GM19035 (cell line): ENCODE data around the gene CCT8L2.
"Not testable (repeated sequence)": the region's sequence is repeated elsewhere in the genome, so short reads cannot be mapped to it uniquely, and the experiment has no call there.

ENCODE experiments used
- ATAC-seq: cut with Tn5 transposase; IDR thresholded peaks from one replicate; pipeline ENCODE4 v1.9.1; 2021; ENCODE audit not compliant: unreplicated experiment

The CCT8L2 gene, protein sequence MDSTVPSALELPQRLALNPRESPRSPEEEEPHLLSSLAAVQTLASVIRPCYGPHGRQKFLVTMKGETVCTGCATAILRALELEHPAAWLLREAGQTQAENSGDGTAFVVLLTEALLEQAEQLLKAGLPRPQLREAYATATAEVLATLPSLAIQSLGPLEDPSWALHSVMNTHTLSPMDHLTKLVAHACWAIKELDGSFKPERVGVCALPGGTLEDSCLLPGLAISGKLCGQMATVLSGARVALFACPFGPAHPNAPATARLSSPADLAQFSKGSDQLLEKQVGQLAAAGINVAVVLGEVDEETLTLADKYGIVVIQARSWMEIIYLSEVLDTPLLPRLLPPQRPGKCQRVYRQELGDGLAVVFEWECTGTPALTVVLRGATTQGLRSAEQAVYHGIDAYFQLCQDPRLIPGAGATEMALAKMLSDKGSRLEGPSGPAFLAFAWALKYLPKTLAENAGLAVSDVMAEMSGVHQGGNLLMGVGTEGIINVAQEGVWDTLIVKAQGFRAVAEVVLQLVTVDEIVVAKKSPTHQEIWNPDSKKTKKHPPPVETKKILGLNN

DNA sequence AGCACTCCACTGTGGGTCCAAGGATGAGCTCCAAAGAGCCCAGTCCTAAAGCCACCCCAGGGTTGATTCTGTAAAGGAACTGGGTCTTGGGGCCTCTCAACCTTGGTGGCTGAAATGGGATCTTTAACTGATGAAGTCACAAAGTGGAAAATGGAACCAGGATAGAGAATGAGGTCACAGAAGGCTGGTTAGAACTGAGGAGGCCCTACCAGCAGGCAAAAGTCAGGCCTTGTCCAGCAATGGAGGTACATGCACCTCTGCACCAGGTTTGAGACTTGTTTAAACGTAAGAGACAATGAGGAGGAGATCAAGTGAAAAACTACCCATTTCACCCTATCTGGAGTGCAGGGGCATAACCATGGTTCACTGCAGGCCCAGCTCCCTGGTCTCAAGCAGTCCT lies at the start of gene CCT8L2:
Gene CCT8L2 (minus strand): TSS at position 101 of the 400 bp plus-strand sequence. CDS start 260 bp downstream, outside the sequence.
- not testable (repeated sequence) for ATAC-seq

DNA sequence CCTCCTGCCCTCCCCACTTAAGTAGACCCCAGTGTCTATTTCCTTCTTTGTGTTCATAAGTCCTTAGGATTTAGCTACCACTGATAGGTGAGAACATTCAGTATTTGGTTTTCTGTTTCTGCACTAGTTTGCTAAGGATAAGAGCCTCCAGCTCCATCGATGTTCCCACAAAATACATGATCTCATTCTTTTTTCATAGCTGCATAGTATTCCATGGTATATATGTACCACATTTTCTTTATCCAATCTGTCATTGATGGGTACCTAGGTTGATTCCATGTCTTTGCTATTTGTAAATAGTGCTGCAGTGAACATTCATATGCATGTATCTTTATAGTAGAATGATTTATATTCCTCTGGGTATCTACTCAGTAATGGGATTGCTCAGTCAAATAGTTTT lies 42.8 kb upstream of the CCT8L2 start:
- not testable (repeated sequence) for ATAC-seq

DNA sequence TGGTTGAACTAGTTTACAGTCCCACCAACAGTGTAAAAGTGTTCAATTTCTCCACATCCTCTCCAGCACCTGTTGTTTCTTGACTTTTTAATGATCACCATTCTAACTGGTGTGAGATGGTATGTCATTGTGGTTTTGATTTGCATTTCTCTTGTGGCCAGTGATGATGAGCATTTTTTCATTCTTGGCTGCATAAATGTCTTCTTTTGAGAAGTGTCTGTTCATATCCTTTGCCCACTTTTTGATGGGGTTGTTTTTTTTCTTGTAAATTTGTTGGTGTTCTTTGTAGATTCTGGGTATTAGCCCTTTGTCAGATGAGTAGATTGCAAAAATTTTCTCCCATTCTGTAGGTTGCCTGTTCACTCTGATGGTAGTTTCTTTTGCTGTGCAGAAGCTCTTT lies 41.5 kb upstream of the CCT8L2 start:
- not testable (repeated sequence) for ATAC-seq

DNA sequence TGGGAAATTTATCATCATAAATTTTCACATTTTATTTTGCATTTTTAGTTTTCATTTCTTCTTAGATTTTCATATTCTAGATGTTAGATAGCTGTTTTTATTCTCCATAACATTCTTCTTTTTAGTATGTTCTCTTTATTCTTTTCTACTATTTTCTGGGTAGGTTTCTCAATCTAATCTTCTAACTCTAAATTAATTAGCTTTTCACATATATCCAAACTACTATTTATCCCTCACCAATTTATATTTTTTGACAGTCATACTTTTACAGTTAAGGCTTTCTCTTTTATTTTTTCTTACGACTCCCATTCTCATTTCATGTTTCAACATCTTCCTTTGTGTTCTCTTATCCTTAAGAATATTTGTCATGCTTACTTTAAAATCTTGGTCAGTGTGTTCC lies 35.9 kb upstream of the CCT8L2 start:
- ATAC-seq, result not testable (repeated sequence)

DNA sequence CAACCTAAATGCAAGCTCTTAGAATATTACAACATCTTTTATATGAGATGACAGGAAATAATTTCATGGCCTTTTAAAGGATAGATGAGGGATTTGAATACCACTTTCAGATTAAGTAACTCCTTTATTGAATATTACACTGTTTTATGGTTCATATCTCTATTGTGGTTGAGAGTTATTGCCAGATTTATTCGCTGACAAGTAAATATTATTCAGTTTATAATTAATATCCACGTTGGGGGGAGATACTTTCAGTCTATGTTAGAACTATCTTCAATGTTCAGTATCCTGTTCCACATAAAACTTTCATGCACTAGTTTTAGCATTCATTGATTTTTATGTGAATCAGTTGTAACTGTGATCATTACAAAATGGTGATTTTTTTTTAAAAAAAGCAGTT lies 32.4 kb upstream of the CCT8L2 start:
- not testable (repeated sequence) for ATAC-seq

DNA sequence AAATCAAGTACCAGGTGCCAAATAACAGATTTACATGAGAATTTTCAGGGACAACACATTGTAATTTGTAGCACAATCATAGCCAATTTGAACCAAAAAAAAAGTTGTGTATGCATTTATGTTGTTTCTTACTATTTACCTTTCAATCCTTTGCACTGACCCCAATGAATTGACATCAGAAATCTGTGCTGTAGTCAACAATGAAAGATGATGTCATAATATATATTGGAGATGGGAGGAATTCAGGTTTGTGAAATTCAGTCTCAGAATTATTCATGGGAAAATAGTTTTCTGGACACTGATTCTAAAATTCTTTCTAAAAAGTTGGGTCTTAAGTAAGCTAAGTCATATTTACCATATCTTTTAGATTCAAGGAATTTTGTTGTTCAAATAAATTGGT lies 31.0 kb upstream of the CCT8L2 start:
- ATAC-seq, result not testable (repeated sequence)

DNA sequence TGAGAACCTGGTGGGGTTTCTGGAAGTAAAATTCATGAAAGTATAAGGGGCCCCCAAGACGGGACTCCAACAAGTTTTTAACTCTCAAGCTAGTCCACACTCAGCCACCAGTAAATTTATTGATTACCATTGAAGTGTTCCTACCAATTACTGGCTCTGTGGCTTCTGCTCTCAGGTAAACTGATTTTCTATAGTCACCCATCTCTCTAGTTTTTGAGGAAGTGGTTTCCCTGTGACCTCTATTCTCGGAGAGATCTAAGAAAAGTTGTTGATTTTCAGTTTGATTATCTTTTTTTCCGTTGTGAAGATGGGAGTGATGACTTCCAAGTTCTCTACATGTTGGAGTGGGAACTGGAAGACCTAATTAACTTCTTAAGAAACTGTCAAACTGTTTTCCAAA lies 24.9 kb upstream of the CCT8L2 start:
- not testable (repeated sequence) for ATAC-seq

DNA sequence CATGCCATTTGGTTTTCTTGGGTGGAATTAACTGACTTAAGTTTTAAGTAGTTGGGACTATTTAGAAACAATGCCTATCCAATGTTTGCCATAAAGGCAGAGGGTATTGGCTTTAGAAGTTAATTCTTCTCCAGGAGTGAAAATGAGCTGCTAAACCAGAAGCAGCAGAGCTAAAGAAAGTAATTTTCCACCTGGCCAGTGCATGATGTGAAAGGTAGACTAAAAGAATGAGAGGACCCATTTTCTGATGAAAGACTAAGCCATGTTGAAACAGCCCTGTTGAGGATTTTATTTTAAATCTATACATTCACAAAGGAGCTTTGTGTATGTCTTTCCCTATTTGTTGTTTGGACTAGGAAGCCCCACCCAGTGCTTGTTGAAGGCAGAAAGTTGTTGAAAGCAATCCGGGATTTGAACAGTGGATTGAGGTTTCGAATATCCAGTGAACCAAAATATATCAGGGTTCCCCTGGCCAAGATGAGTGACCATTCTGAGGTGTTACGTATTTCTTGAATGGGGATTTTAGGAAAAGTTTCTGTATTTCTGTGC lies 23.9 kb upstream of the CCT8L2 start:
- not testable (repeated sequence) for ATAC-seq

DNA sequence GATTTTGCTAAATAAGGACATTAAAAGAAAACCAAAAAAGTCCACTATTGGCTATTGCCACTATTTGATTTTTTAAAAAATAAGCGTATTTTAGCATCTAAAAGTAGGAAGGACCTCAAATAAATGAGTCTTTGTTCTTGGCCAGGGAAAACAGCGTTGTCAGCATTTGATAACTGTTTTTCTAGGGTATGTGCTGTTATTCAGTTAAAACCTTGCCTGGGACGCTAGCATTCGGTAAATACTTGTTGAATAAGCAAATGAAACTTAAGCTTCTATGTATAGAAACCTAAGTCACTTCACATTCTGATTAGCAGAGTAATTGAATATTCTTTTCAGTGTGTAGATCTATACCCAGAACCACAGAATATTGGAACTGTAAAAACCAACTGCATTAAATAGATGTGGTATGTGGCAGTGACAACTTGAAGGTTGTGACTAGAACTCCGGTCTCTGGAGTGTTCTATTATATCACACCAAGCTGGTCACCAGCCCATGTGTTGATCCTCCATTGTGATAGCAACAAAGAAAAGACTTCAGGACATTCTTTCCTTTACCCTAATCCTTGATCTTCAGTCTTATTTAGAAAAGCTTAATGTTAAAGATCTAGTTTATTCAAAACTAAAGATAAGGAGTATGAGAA lies 23.1 kb upstream of the CCT8L2 start:
- not testable (repeated sequence) for ATAC-seq

DNA sequence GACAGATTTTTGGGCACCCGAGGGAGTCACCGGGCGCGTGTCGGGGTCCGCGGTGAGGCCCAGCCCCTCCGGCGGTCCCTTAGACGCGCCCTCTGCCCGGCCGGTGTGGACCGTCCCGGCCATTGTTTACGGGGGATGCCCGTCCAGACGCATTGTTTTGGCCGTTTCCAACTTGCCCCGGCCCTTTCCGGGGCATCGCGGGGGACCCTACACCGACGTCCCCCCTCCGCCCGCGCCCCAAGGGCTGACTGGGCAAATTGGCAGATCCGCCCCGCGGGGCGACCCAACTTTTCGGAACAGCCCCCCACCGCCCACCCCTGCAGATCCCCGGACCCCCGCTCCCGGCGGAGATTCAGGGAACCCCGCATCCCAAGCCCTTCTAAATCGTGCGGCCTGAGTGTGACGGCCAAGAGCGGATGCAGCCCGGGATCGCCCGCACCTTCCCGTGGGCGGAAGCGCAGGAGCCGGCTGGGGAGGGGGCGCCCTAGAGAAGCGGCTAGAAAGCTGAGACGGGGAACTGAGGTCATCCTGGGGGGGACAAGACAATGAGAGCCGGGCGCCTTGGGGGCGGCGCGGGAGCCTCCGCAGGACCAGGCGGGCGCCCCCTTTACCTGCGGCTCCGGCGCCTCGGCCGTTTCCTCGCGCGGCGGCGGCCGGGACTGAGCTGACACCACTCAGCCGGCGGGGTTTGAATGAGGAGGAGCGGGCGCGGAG lies 17.1 kb upstream of the CCT8L2 start:
- ATAC-seq, result no peak

DNA sequence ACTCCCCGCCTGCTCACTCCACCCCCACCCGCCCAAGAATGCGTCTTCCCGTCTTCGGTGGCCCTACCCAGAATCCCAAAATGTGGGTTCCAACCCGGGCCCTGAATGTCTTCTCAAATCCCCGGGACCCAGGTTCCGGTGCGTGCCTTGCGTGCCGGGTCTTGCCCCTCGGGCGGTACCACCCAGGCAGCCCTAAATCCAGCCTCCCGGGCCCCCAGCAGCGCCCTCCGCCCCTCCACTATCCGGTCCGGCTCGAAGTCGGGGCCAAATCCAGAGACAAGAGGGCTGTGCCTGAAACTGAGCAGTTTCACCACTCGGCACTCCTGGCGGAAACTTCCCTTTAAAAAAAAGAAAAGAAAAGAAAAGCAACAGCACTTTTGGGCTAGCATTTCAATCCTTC lies 16.3 kb upstream of the CCT8L2 start:
- ATAC-seq, result no peak

DNA sequence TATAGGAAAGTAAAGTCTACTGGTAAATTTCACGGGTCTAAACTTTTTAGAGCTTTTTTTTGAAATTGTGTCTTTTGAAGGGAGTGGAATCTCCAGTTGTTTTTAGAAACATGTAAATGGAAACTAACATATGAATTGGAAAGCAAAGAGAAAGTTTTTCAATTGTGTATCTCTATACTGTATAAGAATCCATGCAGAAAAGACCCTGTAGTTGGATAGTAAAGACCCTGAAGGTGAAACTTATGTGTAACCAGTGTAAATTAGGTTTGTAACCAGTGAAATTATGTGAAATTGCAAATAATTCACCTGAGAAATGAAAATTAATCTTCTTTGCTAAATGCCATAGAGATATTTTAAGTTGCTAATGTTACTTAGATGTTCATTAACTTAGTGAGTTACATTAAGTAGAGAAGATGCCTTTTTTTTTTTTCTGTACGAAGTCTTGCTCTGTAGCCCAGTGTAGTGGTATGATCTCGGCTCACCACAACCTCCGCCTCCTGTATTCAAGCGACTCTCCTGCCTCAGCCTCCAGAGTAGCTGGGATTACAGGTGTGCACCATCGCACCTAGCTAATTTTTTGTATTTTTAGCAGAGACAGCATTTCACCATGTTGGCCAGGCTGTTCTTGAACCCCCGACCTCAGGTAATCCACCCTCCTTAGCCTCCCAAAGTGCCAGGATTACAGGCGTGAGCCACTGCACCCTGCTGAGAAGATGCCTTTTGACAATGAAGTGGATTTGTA lies 11.8 kb upstream of the CCT8L2 start:
- not testable (repeated sequence) for ATAC-seq

DNA sequence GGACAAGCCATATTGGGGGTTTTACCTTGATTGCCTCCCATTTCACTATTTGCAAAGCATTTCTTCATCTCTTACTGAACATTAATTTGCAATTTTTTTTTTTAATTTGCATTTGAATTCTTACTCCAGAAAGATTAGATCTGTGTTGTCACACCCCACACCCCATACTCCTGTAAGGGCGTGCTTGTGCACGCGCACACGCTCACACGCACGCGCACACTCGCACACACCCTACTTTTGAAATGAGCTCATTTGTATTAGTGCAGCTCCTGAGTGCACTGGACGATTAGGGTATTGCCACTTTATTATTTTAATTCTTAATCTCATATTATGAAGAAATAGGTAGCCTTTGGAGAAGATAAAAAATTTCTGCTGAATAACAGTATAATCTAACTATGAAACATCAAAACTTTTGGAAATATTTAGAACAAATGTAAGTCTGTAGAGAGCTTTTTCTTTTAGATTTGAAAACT lies 11.2 kb upstream of the CCT8L2 start:
- ATAC-seq, result not testable (repeated sequence)

DNA sequence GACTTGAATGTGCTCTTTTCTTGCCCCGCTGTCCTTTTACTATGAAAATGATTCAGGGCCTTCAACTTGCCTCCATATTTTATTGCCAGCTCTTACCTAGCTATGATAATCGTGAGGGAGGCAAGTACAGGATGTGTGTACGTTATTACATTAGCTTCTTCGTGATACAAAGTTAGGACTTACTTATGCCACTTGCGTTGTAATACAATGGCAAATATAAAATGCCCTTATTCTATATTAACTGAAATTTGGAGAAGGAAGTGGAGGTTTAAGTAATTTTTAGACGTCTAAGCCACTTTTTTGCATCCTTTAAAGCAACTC lies 10.8 kb upstream of the CCT8L2 start:
- no peak for ATAC-seq

DNA sequence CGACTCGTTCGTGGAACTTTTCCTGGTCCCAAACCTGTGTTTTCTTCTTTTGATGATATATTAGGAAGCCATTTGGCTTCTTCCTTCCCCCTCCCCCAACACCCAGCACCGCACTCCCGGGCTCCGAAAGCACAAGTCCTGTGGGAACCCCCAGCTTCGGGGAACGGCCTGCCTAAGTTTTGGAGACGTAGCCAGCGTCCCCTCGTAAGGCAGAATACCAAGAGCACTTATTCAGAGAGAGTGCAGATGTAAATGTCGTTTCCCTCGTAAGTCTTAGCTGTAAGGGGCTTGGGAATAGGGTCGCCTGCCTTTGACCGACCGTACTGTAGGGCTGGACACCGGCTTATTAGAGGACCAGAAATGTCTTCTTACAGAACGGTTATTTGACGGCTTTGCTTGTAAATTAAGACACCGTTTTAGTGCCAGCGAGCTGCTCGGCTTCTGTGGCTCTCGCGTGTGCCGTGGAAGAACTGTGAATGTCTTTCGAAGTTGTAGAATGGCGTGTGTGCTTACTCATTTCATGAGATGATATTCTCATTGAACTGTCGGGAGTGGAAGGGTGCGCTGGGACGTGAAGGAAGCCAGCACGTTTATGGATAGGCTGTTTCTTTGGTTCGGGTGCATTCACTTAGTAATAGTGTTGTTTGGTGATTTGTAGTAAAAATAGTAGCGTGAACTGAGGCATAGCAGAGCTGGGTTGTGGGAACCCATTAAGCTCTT lies 10.3 kb upstream of the CCT8L2 start:
- not testable (repeated sequence) for ATAC-seq

DNA sequence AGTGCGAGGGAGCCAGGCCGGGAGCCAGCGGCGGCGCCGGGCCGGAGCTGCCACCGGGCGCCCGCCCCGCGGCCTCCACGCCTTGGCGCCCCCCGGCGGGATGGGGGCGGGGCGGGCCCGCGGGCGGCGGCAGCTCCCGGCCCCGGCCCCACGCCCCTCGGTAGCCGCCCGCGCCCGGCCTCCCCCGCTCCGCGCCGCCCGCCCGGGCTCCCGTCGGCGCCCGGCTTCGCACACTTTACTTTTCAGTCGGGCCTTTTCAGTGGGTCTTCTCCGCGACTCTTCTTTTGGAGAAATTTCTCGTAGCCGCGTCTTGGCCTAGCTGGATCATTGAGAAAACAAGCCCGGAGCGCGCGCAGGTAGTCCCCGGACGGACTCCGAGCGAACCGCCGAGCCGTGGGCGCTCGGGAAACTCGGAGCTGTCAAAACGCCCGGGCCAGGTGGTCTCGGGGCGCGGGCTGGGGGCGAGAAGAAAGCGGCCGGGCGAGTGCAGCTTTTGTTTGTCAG lies 9.7 kb upstream of the CCT8L2 start:
- ATAC-seq, result not testable (repeated sequence)

DNA sequence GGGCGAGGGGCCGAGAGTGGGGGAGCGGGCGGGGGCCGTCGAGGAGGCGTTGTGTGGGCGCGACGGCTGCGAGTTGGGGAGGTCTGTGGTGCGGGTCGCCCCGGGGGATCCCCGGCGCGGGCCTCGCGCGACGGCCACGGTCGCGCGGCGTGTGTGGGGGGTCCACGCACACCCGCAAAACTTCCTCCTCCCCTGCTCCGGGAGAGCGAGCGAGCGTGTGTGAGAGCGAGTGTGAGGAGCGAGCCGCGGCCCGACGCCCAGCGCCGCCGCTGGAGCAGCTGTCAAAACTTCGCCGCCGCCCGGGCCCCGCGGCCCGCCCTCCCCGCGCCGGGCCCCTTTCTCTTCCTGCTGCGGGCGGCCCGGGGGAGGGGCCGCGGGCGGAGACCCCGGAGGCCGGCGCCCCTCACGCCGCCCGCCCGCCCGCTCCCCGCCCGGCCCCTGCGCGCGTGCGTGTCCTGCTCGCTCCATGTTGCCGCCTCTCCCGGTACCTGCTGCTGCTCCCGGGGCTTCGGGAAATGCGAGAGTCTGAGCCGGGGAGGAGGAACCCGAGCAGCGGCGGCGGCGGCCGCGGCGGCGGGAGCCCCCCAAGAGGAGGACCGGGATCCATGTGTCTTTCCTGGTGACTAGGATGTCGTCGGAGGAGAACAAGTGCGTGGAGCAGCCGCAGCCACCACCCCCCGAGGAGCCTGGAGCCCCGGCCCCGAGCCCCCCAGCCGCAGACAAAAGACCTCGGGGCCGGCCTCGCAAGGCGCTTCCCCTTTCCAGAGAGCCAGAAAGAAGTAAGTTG lies 9.0 kb upstream of the CCT8L2 start:
- no peak for ATAC-seq

DNA sequence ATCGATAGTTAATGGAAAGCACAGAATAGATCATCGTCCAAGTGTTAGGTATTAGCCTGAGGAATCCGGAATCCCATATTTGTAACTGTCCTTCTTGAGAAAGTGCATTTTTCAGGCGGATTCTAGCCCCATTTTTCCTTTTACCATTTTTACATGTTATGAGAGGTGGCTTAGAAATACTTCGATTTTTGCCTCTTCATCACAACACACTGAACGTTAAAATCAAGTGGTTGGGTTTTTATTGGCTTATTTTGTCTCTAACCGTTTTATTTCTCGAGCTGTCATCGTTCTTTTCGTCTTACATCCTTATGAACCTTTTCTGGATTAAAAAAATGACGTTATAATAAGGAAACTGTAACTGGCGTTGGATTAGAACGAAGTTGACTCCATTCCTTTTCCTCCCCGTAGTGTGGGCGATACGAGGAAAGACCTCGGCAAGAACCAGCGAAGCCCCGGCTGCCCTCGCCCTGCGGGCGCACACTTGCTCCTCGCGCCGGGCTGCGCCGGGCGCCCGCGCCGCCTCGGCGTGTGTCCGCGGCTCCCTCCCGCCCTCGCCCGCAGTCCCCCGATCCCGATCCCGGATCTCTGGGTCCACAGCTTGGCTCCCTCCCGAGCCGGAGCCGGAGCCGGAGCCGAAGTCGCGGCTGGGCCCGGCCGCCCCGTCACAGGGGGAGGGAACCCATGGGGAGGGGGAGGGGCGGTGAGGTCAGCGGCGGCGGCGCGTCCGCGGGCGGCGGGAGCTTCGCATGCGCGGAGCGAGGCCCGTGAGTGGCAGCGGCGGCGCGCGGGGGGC lies 8.2 kb upstream of the CCT8L2 start:
- ATAC-seq, result not testable (repeated sequence)
